ENCODE results near the gene HPS4. TPM values are rescaled to one million over a fixed set of nuclear protein-coding genes. Genes with fewer than 3 reads are reported as not detected.
A peak's percentile ranks its signal among the peaks of the same experiment; 100 is the strongest.

HPS4 gene
- total RNA-seq, 1 donor from 2014 or later = 37.1 TPM

DNA sequence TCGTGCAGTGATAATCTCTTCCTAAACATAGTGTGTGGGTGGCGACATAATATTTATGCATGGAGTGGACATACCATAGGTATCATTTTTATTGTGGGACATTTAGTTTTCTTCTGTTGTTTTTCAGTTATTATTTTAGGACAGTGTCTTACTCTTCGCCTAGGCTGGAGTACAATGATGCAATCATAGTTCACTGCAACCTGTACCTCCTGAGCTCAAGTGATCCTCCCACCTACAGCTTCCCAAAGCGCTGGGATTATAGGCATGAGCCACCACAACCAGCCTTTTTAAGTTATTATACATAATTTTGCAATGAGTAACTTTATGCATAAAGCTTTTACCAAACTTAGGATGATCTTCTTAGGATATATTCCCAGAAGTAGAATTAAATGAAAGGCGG is 2.8 kb upstream of the HPS4 start:
- H3K9me3 Mint-ChIP-seq (ENCODE audit: unreplicated experiment) = no peaks in the 10 kb centered on the region
- no peak overlapping the region for H3K27ac Mint-ChIP-seq (ENCODE audit: unreplicated experiment)
- H3K4me3 Mint-ChIP-seq (ENCODE audit: unreplicated experiment) = no peak overlapping the region
- TF ChIP-seq, protein P1, sequence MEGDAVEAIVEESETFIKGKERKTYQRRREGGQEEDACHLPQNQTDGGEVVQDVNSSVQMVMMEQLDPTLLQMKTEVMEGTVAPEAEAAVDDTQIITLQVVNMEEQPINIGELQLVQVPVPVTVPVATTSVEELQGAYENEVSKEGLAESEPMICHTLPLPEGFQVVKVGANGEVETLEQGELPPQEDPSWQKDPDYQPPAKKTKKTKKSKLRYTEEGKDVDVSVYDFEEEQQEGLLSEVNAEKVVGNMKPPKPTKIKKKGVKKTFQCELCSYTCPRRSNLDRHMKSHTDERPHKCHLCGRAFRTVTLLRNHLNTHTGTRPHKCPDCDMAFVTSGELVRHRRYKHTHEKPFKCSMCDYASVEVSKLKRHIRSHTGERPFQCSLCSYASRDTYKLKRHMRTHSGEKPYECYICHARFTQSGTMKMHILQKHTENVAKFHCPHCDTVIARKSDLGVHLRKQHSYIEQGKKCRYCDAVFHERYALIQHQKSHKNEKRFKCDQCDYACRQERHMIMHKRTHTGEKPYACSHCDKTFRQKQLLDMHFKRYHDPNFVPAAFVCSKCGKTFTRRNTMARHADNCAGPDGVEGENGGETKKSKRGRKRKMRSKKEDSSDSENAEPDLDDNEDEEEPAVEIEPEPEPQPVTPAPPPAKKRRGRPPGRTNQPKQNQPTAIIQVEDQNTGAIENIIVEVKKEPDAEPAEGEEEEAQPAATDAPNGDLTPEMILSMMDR (IDR thresholded peaks at IDR 0.05) = no peak
- H3K4me1 Mint-ChIP-seq (ENCODE audit: unreplicated experiment) = peaks cover 31% of the 10 kb centered on the region
- H3K36me3 Mint-ChIP-seq (ENCODE audit: unreplicated experiment) = peaks cover 11% of the 10 kb centered on the region
- H3K27me3 Mint-ChIP-seq (ENCODE audit: unreplicated experiment) = no peaks in the 10 kb centered on the region
- DNase-seq (ENCODE audit: extremely low spot score, unreplicated experiment) = no peak

- Mint-ChIP-seq H3K4me3 (ENCODE audit: unreplicated experiment) (no peak overlapping the region), H3K9me3 (ENCODE audit: unreplicated experiment) (no peaks in the 10 kb centered on the region), H3K27ac (ENCODE audit: unreplicated experiment) (no peak overlapping the region), H3K36me3 (ENCODE audit: unreplicated experiment) (peaks cover 14% of the 10 kb centered on the region), H3K4me1 (ENCODE audit: unreplicated experiment) (peaks cover 36% of the 10 kb centered on the region), H3K27me3 (ENCODE audit: unreplicated experiment) (no peaks in the 10 kb centered on the region)
- TF ChIP-seq, protein P1 (IDR thresholded peaks at IDR 0.05) = no peak
- DNase-seq (ENCODE audit: extremely low spot score, unreplicated experiment) = no peak
Observed at GRCh38 chr22:26485806-26486390, 2.3 kb upstream of the HPS4 start.

DNA sequence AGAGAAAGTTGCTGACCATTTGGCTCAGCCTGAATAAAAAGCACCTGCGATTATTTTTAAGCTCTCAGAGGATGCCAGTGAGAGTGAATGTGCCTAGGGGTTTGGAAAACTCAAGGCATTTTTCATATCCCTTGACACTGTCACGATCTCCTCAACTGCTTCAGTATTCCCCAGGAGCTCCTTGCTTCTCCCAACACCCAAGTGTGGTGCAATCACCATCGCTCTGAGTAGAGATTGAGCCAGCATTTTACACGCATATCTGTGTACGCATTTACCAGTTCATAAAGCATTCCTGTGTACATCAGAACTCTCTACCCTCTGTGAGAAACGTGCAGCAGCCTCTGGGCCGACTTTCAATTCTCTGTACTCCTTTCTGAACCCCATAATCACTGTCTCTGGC is 1.4 kb upstream of the HPS4 start:
- TF ChIP-seq, protein P1 (IDR thresholded peaks at IDR 0.05) = no peak
- Mint-ChIP-seq H3K27me3 (ENCODE audit: unreplicated experiment) (no peaks in the 10 kb centered on the region), H3K4me3 (ENCODE audit: unreplicated experiment) (peak overlapping the region; percentile 6), H3K36me3 (ENCODE audit: unreplicated experiment) (peaks cover 11% of the 10 kb centered on the region), H3K4me1 (ENCODE audit: unreplicated experiment) (peaks cover 43% of the 10 kb centered on the region), H3K27ac (ENCODE audit: unreplicated experiment) (no peak overlapping the region), H3K9me3 (ENCODE audit: unreplicated experiment) (no peaks in the 10 kb centered on the region)
- DNase-seq (ENCODE audit: extremely low spot score, unreplicated experiment) = no peak

DNA sequence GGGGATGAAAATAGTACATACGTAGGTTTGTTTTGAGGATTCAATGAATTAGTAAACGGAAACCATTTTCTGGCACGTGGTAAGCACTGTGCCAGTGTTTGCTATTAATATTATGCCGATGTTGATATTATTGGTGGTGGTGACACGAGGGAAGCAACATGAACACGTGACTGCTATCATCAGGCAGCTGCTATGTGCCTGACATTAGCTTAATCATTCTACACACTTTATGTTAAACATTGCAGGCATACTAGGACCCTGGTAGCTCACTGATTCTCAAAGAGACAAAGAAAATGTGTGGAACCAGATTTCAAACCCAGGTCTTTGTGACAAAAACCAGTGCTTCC is 750 bp upstream of the HPS4 start:
- Mint-ChIP-seq H3K27me3 (ENCODE audit: unreplicated experiment) (no peaks in the 10 kb centered on the region), H3K27ac (ENCODE audit: unreplicated experiment) (peak overlapping the region; percentile 96), H3K4me3 (ENCODE audit: unreplicated experiment) (peak overlapping the region; percentile 82), H3K4me1 (ENCODE audit: unreplicated experiment) (peaks cover 50% of the 10 kb centered on the region), H3K9me3 (ENCODE audit: unreplicated experiment) (no peaks in the 10 kb centered on the region), H3K36me3 (ENCODE audit: unreplicated experiment) (peaks cover 10% of the 10 kb centered on the region)
- TF ChIP-seq, protein P1 (IDR thresholded peaks at IDR 0.05) = no peak
- no peak for DNase-seq (ENCODE audit: extremely low spot score, unreplicated experiment)

- H3K27ac Mint-ChIP-seq (ENCODE audit: unreplicated experiment) = peak overlapping the region; percentile 96
- no peaks in the 10 kb centered on the region for H3K27me3 Mint-ChIP-seq (ENCODE audit: unreplicated experiment)
- peak overlapping the region; percentile 82 for H3K4me3 Mint-ChIP-seq (ENCODE audit: unreplicated experiment)
- H3K36me3 Mint-ChIP-seq (ENCODE audit: unreplicated experiment) = peaks cover 5% of the 10 kb centered on the region
- peaks cover 49% of the 10 kb centered on the region for H3K4me1 Mint-ChIP-seq (ENCODE audit: unreplicated experiment)
- no peaks in the 10 kb centered on the region for H3K9me3 Mint-ChIP-seq (ENCODE audit: unreplicated experiment)
- TF ChIP-seq, protein P1 (IDR thresholded peaks at IDR 0.05) = no peak
- no peak for DNase-seq (ENCODE audit: extremely low spot score, unreplicated experiment)
Observed at GRCh38 chr22:26483043-26483438, 542 bp downstream of the HPS4 start.
